ENCODE data around the gene RAPGEF2. TPM values are rescaled to one million over a fixed set of nuclear protein-coding genes. Genes with fewer than 3 reads are reported as not detected.
A peak's percentile ranks its signal among the peaks of the same experiment; 100 is the strongest.

Gene RAPGEF2
- total and polyA plus RNA-seq, 9 of the 15 experiments (the other 6 are each of a cell fraction or from before 2014, with no cell fraction given) = 3.1 to 32.6 (median 23.1) TPM

GRCh38 chr4:159195361-159195769 lies 92.5 kb downstream of the RAPGEF2 start (continued):
- TF ChIP-seq ZNF609 (CRISPR knock-in tag; IDR thresholded peaks at IDR 0.05; ENCODE audit: borderline replicate concordance) = no peak
- TF ChIP-seq ARID2 (IDR thresholded peaks at IDR 0.05) = no peak
- TF ChIP-seq HNRNPL (IDR thresholded peaks at IDR 0.05; ENCODE audit: low read depth, low read length) = no peak
- TF ChIP-seq COPS2 (conservative IDR thresholded peaks at IDR 0.05) = no peak
- TF ChIP-seq POLR2AphosphoS2 (IDR thresholded peaks at IDR 0.05; ENCODE audit: low read length) = no peak
- TF ChIP-seq MEF2D (tag; conservative IDR thresholded peaks at IDR 0.05; ENCODE audit: low read depth) = no peak
- no peak for TF ChIP-seq ZFP91 (CRISPR knock-in tag; IDR thresholded peaks at IDR 0.05)
- no peak for TF ChIP-seq CGGBP1 (CRISPR knock-in tag; IDR thresholded peaks at IDR 0.05)
- TF ChIP-seq USF2 (CRISPR knock-in tag; IDR thresholded peaks at IDR 0.05) = no peak
- no peak for TF ChIP-seq ZNF133 (CRISPR knock-in tag; IDR thresholded peaks at IDR 0.05)
- TF ChIP-seq SNAPC5 (CRISPR knock-in tag; IDR thresholded peaks at IDR 0.05) = no peak
- TF ChIP-seq CHAMP1 (IDR thresholded peaks at IDR 0.05) = peak; percentile 47; the same call in 1 of the 2 replicates
- TF ChIP-seq IRF1 (CRISPR knock-in tag; IDR thresholded peaks at IDR 0.05; ENCODE audit: borderline replicate concordance) = no peak
- no peak for TF ChIP-seq ZNF224 (CRISPR knock-in tag; IDR thresholded peaks at IDR 0.05)
- peak in 1 of 2 experiments; percentile 71; a peak in 2 of 4 replicates for TF ChIP-seq HDAC1 (IDR thresholded peaks at IDR 0.05)
- no peak for TF ChIP-seq PHB (CRISPR knock-in tag; IDR thresholded peaks at IDR 0.05)
- TF ChIP-seq KDM1A (IDR thresholded peaks at IDR 0.05) = peak; percentile 87 to 89
- no peak for TF ChIP-seq SREBF2 (CRISPR knock-in tag; IDR thresholded peaks at IDR 0.05)
- TF ChIP-seq ZNF76 (CRISPR knock-in tag; IDR thresholded peaks at IDR 0.05; ENCODE audit: borderline replicate concordance) = no peak
